LNCaP clone FGC (cell line): ENCODE measurements around the gene HDAC4.

Experiments
- DNase-seq: peaks from one replicate; pipeline ENCODE4 v3.0.0-alpha.2; 2011; ENCODE audit warnings: low read depth
- H3K4me3 ChIP-seq: 2 replicates; pipeline ENCODE4 v1.5.1; 2011; ENCODE audit warnings: mild to moderate bottlenecking, low read depth, low read length, control low read depth
- CTCF ChIP-seq: IDR thresholded peaks from 2 replicates; pipeline ENCODE4 v1.5.1; 2012; ENCODE audit warnings: mild to moderate bottlenecking; ENCODE audit not compliant: control insufficient read depth, insufficient read depth; ENCODE audit errors: extremely low read depth

Gene HDAC4

GRCh38 chr2:239209783-239210182 lies 191.0 kb downstream of the HDAC4 start:
- no peak for DNase-seq
- no peak for TF ChIP-seq CTCF
- H3K4me3 ChIP-seq, result no peak overlapping the region

GRCh38 chr2:239208465-239209180 lies 192.2 kb downstream of the HDAC4 start:
- no peak for TF ChIP-seq CTCF
- peak; percentile 50 for DNase-seq
- H3K4me3 ChIP-seq, result no peak overlapping the region

- DNase-seq, result no peak
- no peak for TF ChIP-seq CTCF
- no peak overlapping the region for H3K4me3 ChIP-seq
Measured at GRCh38 chr2:239206851-239207250, 194.0 kb downstream of the HDAC4 start.

GRCh38 chr2:239206042-239206441 lies 194.8 kb downstream of the HDAC4 start:
- no peak for DNase-seq
- no peak for TF ChIP-seq CTCF
- no peak overlapping the region for H3K4me3 ChIP-seq

- DNase-seq, result no peak
- no peak overlapping the region for H3K4me3 ChIP-seq
- TF ChIP-seq CTCF, result no peak
Measured at GRCh38 chr2:239204876-239205468, 195.8 kb downstream of the HDAC4 start.

- no peak overlapping the region for H3K4me3 ChIP-seq
- no peak for DNase-seq
- TF ChIP-seq CTCF, result no peak
Measured at GRCh38 chr2:239204136-239204875, 196.5 kb downstream of the HDAC4 start.
